A549 (cell line): ENCODE data around the gene EPN1. TPM values are rescaled to one million over a fixed set of nuclear protein-coding genes. Genes with fewer than 3 reads are reported as not detected.

Experiments
- ATAC-seq, 2 experiments: fragments of 200-7000 bp in 1 of 2; fragments of >200 bp in 1 of 2; cut with Nextera tagmentation in 1 of 2; cut with Tn5 transposase in 1 of 2; 3 replicates each; pipeline versions ENCODE4 v1.8.0 to v1.9.1; 2018 to 2020; ENCODE audit warnings: mild to moderate bottlenecking in 1 of 2, moderate library complexity in 1 of 2
- CTCF ChIA-PET: fragments of 300-600 bp; sonication (Branson Sonifier 250); formaldehyde crosslinking; extraction: SDS; loops from one replicate; lab custom pipeline; 2021; ENCODE audit warnings: antibody characterized with exemption, inconsistent platforms; lab: Yijun Ruan, JAX
- POLR2A ChIA-PET: fragments of 350-600 bp; formaldehyde crosslinking; extraction: SDS; loops from one replicate; lab custom pipeline; 2021; ENCODE audit warnings: antibody characterized with exemption, inconsistent platforms; lab: Yijun Ruan, JAX
- DNase-seq, 2 experiments: peaks; one replicate each; pipeline versions ENCODE4 v3.0.0 to v3.0.0-alpha.2; 2011 to 2016; ENCODE audit warnings: low read depth in 1 of 2, low spot score in 1 of 2
- FAIRE-seq: peaks from 2 replicates; lab custom pipeline; 2011; peaks lifted over from hg19 to GRCh38; lab: Jason Lieb, UNC
- H3K27ac ChIP-seq, 2 experiments: fragments of >200 bp; sonication (Bioruptor Twin); formaldehyde crosslinking; 3 replicates each; pipeline ENCODE4 v1.5.1; 2016 to 2017
- H3K4me1 ChIP-seq: fragments of >200 bp; sonication (Bioruptor Twin); formaldehyde crosslinking; 3 replicates; pipeline ENCODE4 v1.6.1; 2016
- H3K4me2 ChIP-seq: fragments of >200 bp; sonication (Bioruptor Twin); formaldehyde crosslinking; 3 replicates; pipeline ENCODE4 v1.6.1; 2016
- H3K4me3 ChIP-seq: fragments of >200 bp; sonication (Bioruptor Twin); formaldehyde crosslinking; 3 replicates; pipeline ENCODE4 v1.5.1; 2016
- H3K9me3 ChIP-seq: fragments of >200 bp; sonication (Bioruptor Twin); formaldehyde crosslinking; 3 replicates; pipeline ENCODE4 v1.6.1; 2016
- BHLHE40 ChIP-seq: IDR thresholded peaks from 2 replicates; pipeline ENCODE4 v1.6.1; 2012; ENCODE audit warnings: low read depth, low read length, inconsistent platforms
- ESRRA ChIP-seq: fragments of 150-350 bp; IDR thresholded peaks from 2 replicates; pipeline ENCODE4 v1.6.1; 2014; ENCODE audit warnings: mild to moderate bottlenecking, low read length, borderline replicate concordance
- FOSB ChIP-seq: fragments of 250-450 bp; sonication (Bioruptor Pico); IDR thresholded peaks from 2 replicates; pipeline ENCODE4 v1.5.0; 2020; ENCODE audit warnings: mild to moderate bottlenecking, moderate library complexity
- GATA3 ChIP-seq: IDR thresholded peaks from 2 replicates; pipeline ENCODE4 v1.6.1; 2012; ENCODE audit warnings: borderline replicate concordance
- HDAC2 ChIP-seq: fragments of 200-600 bp; sonication (generic); IDR thresholded peaks from 2 replicates; pipeline ENCODE4 v1.6.1; 2016
- HOXB13 ChIP-seq: fragments of 250-450 bp; sonication (Bioruptor Pico); IDR thresholded peaks from 2 replicates; pipeline ENCODE4 v1.5.0; 2020; ENCODE audit warnings: low read depth, mild to moderate bottlenecking, moderate library complexity
- MAFK ChIP-seq: fragments of 450-650 bp; IDR thresholded peaks from 2 replicates; pipeline ENCODE4 v1.6.1; 2014; ENCODE audit not compliant: partially characterized antibody
- NFE2L2 ChIP-seq: fragments of 150-350 bp; conservative IDR thresholded peaks from 2 replicates; pipeline ENCODE4 v1.6.1; 2014; ENCODE audit warnings: low read length
- RAD21 ChIP-seq, 2 experiments: fragments of >200 bp in 1 of 2; sonication (Bioruptor Twin) in 1 of 2; formaldehyde crosslinking in 1 of 2; IDR thresholded peaks in 1 of 2; conservative IDR thresholded peaks in 1 of 2; 2 replicates in 1 of 2; 3 replicates in 1 of 2; pipeline ENCODE4 v1.6.1; 2012 to 2018; ENCODE audit warnings: inconsistent platforms in 1 of 2
- RARB ChIP-seq: fragments of 250-450 bp; sonication (Bioruptor Pico); IDR thresholded peaks from 2 replicates; pipeline ENCODE4 v1.8.0; 2021; ENCODE audit warnings: mild to moderate bottlenecking, moderate library complexity
- RFX5 ChIP-seq: fragments of 450-650 bp; IDR thresholded peaks from 2 replicates; pipeline ENCODE4 v1.7.1; 2014; ENCODE audit warnings: antibody characterized with exemption, mild to moderate bottlenecking, moderate library complexity
- ZNF302 ChIP-seq: fragments of 250-450 bp; sonication (Bioruptor Pico); IDR thresholded peaks from 2 replicates; pipeline ENCODE4 v1.9.0; 2021; ENCODE audit warnings: inconsistent platforms, mild to moderate bottlenecking, moderate library complexity
- ZSCAN20 ChIP-seq: fragments of 250-450 bp; sonication (Bioruptor Pico); IDR thresholded peaks from 2 replicates; pipeline ENCODE4 v1.8.0; 2022; ENCODE audit warnings: mild to moderate bottlenecking, moderate library complexity
- WGBS: methylation state at CpG from one replicate; pipeline ENCODE4 v1.1.6; 2017; ENCODE audit errors: missing lambda C conversion rate; 5-methylcytosine and 5-hydroxymethylcytosine counted together
- polyA plus RNA-seq, 4 experiments: library from polyadenylated mRNA; depleted of rRNA in 3 of 4; stranded (reverse); fragments of >200 nt; fragmentation: RNase III in 1 of 4; extraction: RNeasy Plus Mini Kit Qiagen cat#74134 plus additional on column Dnase treatment in 1 of 4; gene quantifications; 2 replicates in 3 of 4; 3 replicates in 1 of 4; pipeline ENCODE4 v1.2.3, GENCODE V29; 2011 to 2017
- TF ChIP-seq, protein P1 (sequence below): fragments of 150-350 bp; IDR thresholded peaks from 2 replicates; pipeline ENCODE4 v1.6.1; 2014; ENCODE audit warnings: low read depth, mild to moderate bottlenecking, low read length
- TF ChIP-seq, protein P2 (sequence below): fragments of 450-650 bp; IDR thresholded peaks from 2 replicates; pipeline ENCODE4 v1.6.1; 2014; ENCODE audit warnings: antibody characterized with exemption
- TF ChIP-seq, protein P3 (sequence below): fragments of >200 bp; sonication (Bioruptor Twin); formaldehyde crosslinking; IDR thresholded peaks from 3 replicates; pipeline ENCODE4 v1.5.1; 2016
- TF ChIP-seq, protein P4 (sequence below): fragments of >200 bp; sonication (Bioruptor Twin); formaldehyde crosslinking; IDR thresholded peaks from 3 replicates; pipeline ENCODE4 v1.6.1; 2016
- TF ChIP-seq, protein P5 (sequence below): IDR thresholded peaks from 2 replicates; pipeline ENCODE4 v1.6.1; 2012
- TF ChIP-seq, protein P6 (sequence below): fragments of 200-600 bp; sonication (generic); IDR thresholded peaks from 2 replicates; pipeline ENCODE4 v1.6.1; 2016; ENCODE audit warnings: antibody characterized with exemption, mild to moderate bottlenecking, moderate library complexity

The EPN1 gene
- polyA plus RNA-seq, 2 of the 4 experiments (the other 2 are of a cell fraction), result 43.7 to 139 TPM

DNA sequence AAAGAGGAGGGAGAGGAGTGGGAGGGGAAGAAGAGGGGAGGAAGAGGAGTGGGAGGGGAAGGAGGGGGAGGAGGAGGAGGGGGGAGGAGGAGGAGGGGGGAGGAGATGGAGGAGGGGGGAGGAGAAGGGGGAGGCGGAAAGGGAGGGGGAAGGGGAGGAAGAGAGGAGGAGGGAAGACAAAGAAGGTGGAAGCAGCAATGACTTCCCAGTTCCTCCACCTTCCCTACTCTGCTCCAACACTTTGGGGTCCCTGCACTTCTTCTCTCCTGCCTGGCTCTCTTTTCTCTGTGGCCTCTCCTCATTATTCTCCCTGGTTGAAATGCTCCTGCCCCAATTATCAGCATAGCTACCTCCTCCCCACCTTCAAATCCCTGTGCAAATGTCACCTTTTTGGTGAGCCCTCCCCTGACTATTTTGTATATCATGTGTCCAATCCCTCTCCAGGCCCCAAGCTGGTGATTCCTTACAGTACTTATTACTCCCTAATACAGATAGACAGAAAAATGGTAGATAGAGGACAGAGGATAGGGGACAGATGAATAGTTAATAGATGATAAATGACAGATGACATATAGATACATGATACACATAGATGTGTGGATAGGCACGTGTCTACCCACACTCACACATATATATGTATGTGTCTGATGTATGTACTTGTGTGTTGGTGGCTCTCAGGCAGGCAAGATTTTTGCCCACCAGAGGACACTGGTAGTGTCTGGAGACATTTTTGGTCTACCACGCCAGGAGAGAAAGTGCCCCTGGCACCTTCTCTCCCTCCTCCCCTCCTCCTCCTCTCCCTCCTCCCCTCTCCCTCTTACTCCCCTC is 38.0 kb downstream of the EPN1 start (continued):
- TF ChIP-seq, protein P1, sequence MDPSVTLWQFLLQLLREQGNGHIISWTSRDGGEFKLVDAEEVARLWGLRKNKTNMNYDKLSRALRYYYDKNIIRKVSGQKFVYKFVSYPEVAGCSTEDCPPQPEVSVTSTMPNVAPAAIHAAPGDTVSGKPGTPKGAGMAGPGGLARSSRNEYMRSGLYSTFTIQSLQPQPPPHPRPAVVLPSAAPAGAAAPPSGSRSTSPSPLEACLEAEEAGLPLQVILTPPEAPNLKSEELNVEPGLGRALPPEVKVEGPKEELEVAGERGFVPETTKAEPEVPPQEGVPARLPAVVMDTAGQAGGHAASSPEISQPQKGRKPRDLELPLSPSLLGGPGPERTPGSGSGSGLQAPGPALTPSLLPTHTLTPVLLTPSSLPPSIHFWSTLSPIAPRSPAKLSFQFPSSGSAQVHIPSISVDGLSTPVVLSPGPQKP, result no peak
- no peak for TF ChIP-seq RARB (CRISPR knock-in tag)

DNA sequence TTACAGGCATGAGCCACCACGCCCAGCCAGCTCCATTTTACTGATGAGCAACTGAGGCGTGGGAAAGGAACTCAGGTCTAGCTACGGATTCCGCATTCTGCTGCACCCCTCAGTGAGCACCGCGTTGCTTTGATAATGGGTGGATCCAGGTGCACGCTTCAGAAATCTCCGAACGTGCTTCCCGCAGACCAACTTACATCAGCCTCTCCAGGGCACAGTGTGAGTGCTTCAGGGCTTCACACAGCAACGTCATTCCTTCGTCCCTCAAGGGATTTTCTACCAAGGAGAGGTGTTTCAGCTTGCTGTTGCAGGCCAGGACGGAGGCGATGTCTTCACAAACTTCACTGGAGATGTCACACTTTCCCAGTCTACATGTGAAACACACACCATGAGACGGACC is 41.5 kb downstream of the EPN1 start:
- DNase-seq (no peak), ATAC-seq (no peak), FAIRE-seq (no peak)
- Histone ChIP-seq H3K4me3 (no peak overlapping the region), H3K4me2 (no peak overlapping the region), H3K4me1 (no peaks in the 10 kb centered on the region), H3K27ac (no peak overlapping the region), H3K9me3 (peaks cover 52% of the 10 kb centered on the region)
- WGBS, result 44% methylated on average over 15 of the region's 15 CpGs
- ChIA-PET POLR2A (no interaction called here), CTCF (interaction anchor here (0.7 to 2.6 kb wide), 3 partner anchors 9 to 537 kb away, joined by 3 to 7 read pairs (median 4); no protein-coding TSS in a partner anchor)
- TF ChIP-seq ESRRA (no peak), GATA3 (no peak), FOSB (CRISPR knock-in tag) (no peak), RAD21 (conservative IDR thresholded peaks at IDR 0.05 in 1 of 2, IDR thresholded peaks at IDR 0.05 in 1 of 2) (no peak), BHLHE40 (no peak), ZSCAN20 (no peak), MAFK (no peak), HDAC2 (no peak), RFX5 (no peak), NFE2L2 (no peak)
- TF ChIP-seq, protein P2, sequence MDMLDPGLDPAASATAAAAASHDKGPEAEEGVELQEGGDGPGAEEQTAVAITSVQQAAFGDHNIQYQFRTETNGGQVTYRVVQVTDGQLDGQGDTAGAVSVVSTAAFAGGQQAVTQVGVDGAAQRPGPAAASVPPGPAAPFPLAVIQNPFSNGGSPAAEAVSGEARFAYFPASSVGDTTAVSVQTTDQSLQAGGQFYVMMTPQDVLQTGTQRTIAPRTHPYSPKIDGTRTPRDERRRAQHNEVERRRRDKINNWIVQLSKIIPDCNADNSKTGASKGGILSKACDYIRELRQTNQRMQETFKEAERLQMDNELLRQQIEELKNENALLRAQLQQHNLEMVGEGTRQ, result no peak
- TF ChIP-seq, protein P3, sequence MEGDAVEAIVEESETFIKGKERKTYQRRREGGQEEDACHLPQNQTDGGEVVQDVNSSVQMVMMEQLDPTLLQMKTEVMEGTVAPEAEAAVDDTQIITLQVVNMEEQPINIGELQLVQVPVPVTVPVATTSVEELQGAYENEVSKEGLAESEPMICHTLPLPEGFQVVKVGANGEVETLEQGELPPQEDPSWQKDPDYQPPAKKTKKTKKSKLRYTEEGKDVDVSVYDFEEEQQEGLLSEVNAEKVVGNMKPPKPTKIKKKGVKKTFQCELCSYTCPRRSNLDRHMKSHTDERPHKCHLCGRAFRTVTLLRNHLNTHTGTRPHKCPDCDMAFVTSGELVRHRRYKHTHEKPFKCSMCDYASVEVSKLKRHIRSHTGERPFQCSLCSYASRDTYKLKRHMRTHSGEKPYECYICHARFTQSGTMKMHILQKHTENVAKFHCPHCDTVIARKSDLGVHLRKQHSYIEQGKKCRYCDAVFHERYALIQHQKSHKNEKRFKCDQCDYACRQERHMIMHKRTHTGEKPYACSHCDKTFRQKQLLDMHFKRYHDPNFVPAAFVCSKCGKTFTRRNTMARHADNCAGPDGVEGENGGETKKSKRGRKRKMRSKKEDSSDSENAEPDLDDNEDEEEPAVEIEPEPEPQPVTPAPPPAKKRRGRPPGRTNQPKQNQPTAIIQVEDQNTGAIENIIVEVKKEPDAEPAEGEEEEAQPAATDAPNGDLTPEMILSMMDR, result no peak

DNA sequence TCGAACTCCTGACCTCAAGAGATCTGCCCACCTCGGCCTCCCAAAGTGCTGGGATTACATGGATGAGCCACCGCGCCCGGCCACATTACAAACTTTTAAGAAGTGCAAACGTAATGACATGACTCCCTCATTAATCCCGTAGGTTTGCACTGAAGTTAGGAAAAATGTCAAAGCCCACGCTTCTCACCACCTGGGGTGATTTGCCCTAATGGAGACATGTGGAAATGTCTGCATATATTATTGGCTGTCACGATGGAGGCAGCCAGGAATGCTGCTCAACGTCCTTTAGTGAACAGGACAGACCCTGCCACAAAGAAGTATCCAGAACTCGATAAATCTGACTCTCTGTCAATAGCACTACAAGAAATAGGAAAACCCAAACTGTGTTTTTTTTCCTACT is 42.2 kb downstream of the EPN1 start:
- 30% methylated on average over 11 of the region's 11 CpGs for WGBS
- ChIA-PET POLR2A (no interaction called here), CTCF (interaction anchor here (0.7 to 2.6 kb wide), 2 partner anchors 10 to 15 kb away, joined by 4 to 7 read pairs; no protein-coding TSS in a partner anchor)

More for the DNA sequence above, 42.2 kb downstream of the EPN1 start:
- Histone ChIP-seq H3K9me3 (peaks cover 52% of the 10 kb centered on the region), H3K27ac (no peak overlapping the region), H3K4me1 (no peaks in the 10 kb centered on the region), H3K4me3 (no peak overlapping the region), H3K4me2 (no peak overlapping the region)
- TF ChIP-seq, protein P4, sequence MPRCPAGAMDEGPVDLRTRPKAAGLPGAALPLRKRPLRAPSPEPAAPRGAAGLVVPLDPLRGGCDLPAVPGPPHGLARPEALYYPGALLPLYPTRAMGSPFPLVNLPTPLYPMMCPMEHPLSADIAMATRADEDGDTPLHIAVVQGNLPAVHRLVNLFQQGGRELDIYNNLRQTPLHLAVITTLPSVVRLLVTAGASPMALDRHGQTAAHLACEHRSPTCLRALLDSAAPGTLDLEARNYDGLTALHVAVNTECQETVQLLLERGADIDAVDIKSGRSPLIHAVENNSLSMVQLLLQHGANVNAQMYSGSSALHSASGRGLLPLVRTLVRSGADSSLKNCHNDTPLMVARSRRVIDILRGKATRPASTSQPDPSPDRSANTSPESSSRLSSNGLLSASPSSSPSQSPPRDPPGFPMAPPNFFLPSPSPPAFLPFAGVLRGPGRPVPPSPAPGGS, result no peak
- TF ChIP-seq ZNF302, result no peak
- TF ChIP-seq HOXB13 (CRISPR knock-in tag), result no peak
- no peak for TF ChIP-seq FOSB (CRISPR knock-in tag)
- TF ChIP-seq, protein P5, sequence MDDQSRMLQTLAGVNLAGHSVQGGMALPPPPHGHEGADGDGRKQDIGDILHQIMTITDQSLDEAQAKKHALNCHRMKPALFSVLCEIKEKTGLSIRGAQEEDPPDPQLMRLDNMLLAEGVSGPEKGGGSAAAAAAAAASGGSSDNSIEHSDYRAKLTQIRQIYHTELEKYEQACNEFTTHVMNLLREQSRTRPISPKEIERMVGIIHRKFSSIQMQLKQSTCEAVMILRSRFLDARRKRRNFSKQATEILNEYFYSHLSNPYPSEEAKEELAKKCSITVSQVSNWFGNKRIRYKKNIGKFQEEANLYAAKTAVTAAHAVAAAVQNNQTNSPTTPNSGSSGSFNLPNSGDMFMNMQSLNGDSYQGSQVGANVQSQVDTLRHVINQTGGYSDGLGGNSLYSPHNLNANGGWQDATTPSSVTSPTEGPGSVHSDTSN, result no peak
- TF ChIP-seq, protein P6, sequence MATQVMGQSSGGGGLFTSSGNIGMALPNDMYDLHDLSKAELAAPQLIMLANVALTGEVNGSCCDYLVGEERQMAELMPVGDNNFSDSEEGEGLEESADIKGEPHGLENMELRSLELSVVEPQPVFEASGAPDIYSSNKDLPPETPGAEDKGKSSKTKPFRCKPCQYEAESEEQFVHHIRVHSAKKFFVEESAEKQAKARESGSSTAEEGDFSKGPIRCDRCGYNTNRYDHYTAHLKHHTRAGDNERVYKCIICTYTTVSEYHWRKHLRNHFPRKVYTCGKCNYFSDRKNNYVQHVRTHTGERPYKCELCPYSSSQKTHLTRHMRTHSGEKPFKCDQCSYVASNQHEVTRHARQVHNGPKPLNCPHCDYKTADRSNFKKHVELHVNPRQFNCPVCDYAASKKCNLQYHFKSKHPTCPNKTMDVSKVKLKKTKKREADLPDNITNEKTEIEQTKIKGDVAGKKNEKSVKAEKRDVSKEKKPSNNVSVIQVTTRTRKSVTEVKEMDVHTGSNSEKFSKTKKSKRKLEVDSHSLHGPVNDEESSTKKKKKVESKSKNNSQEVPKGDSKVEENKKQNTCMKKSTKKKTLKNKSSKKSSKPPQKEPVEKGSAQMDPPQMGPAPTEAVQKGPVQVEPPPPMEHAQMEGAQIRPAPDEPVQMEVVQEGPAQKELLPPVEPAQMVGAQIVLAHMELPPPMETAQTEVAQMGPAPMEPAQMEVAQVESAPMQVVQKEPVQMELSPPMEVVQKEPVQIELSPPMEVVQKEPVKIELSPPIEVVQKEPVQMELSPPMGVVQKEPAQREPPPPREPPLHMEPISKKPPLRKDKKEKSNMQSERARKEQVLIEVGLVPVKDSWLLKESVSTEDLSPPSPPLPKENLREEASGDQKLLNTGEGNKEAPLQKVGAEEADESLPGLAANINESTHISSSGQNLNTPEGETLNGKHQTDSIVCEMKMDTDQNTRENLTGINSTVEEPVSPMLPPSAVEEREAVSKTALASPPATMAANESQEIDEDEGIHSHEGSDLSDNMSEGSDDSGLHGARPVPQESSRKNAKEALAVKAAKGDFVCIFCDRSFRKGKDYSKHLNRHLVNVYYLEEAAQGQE, result no peak
- no peak for DNase-seq
- FAIRE-seq, result no peak
- ATAC-seq, result no peak
